Psoas muscle (tissue), 8 donors: ENCODE measurements around the gene GNLY. TPM values are rescaled to one million over a fixed set of nuclear protein-coding genes. Genes with fewer than 3 reads are reported as not detected.

Experiments
- ATAC-seq, 4 donors: fragments of 200-7000 bp; cut with Tn5 transposase; one replicate each; pipeline ENCODE4 v1.9.1; 2020; ENCODE audit warnings: moderate library complexity in 3 of 4, mild to moderate bottlenecking in 2 of 4
- DNase-seq, 2 donors: peaks; one replicate each; pipeline ENCODE4 v3.0.0-alpha.2; 2020
- H3K27ac ChIP-seq: fragments of 200-600 bp; one replicate; pipeline ENCODE4 v1.8.0; 2022
- H3K27me3 ChIP-seq, 3 donors: fragments of 200-600 bp in 1 of 3; one replicate each; pipeline versions ENCODE4 v1.6.1 to v1.8.0; 2013 to 2022; ENCODE audit warnings: low read length in 2 of 3, mild to moderate bottlenecking in 2 of 3, moderate library complexity in 1 of 3; ENCODE audit not compliant: insufficient read depth in 3 of 3
- H3K36me3 ChIP-seq, 2 donors: fragments of 200-600 bp in 1 of 2; one replicate each; pipeline versions ENCODE4 v1.6.1 to v1.8.0; 2013 to 2022; ENCODE audit warnings: low read depth in 1 of 2, mild to moderate bottlenecking in 1 of 2, moderate library complexity in 1 of 2; ENCODE audit not compliant: insufficient read depth in 1 of 2
- H3K4me1 ChIP-seq: fragments of 200-600 bp; one replicate; pipeline ENCODE4 v1.8.0; 2022
- H3K4me3 ChIP-seq: fragments of 200-600 bp; one replicate; pipeline ENCODE4 v1.8.0; 2022; ENCODE audit warnings: mild to moderate bottlenecking
- H3K9me3 ChIP-seq: fragments of 200-600 bp; one replicate; pipeline ENCODE4 v1.8.0; 2022
- WGBS, 3 donors: extraction: QIAGEN DNeasy Blood & Tissue Kit; methylation state at CpG; one replicate each; pipeline versions ENCODE4 v1.1.6 to v1.1.7; 2013; 5-methylcytosine and 5-hydroxymethylcytosine counted together
- intact Hi-C, 2 donors: fragments of 100-400 bp; cut with DNase I; formaldehyde crosslinking; loops; one replicate each; pipeline versions ENCODE4 v1.11.0 to v1.14.2; 2022
- polyA plus RNA-seq, 3 donors: library from polyadenylated mRNA; stranded (reverse); fragments of 200-250 nt; gene quantifications; one replicate each; pipeline ENCODE4 v1.2.3, GENCODE V29; 2013
- total RNA-seq, 4 donors: library from RNA; stranded (reverse); fragmentation: NEBNext Ultra II Directional in 2 of 4; extraction: Animal tissue kit (Norgen Biotek cat#: 25700) in 2 of 4; gene quantifications; one replicate each; pipeline versions ENCODE4 v1.2.1 to v1.2.4, GENCODE V29; 2021 to 2023
- TF ChIP-seq, protein P1 (sequence below): fragments of 200-600 bp; IDR thresholded peaks from one replicate; pipeline ENCODE4 v1.8.0; 2022; ENCODE audit warnings: antibody characterized with exemption
- donor health status: healthy with polysubstance abuse.
- donor health status: DM: no; HTN: no; CAD: no; lungs with moderate emphysema.
- donor health status: Bipolar disorder and iron deficiency.
- donor health status: healthy.
- donor health status: DM: yes; HTN: yes; CAD: no.
- donor health status: DM: no; HTN: no; CAD: no.
- donor health status: DM: no; HTN: no; CAD: no.
- donor health status: DM: yes; HTN: yes; CAD: no.

Gene GNLY
- total and polyA plus RNA-seq, 7 donors, result 0.58 to 31.6 (median 8.2) TPM

DNA sequence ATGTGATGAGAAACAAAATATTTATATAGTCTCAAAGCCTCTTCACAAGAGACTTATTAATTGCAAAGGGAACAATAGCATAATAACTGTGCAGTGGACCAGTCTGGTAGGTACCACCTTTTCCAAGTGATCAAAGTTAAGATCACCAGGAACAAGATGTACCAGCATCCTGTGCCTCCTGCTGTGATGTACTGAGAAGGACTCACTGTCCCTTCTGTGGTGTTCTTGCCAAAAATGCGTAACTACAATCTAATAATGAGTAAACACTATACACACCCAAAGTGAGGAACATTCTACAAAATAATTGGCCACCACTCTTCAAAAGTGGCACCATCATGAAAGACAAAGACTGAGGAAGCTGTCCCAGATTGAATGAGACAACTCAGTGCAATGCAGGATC is 14.5 kb downstream of the GNLY start:
- intact Hi-C loops, result loop anchor here in 1 of 2 donors (5.0 kb wide), 1 partner anchor 71 kb away; no protein-coding TSS in a partner anchor

DNA sequence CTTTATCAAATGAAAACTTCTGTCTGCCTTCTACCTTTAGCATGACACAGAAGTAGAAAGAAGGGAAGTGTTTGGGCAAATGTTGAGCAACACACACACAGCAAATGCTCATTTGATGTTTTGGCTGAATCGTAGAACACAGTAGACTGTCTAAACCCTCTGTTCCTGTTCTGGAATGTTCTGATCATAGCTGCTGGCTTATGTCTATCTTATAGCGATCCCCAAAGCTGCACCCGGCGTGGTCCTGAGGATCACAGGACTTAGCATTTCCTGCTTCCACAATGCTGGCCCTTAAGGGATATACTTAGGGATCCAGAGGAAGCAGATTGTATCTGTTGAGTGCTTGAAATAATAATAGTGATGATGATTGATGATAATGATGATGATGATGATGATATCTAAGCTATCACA is 15.2 kb downstream of the GNLY start:
- ATAC-seq (no peak), DNase-seq (no peak)
- no peaks in the 10 kb centered on the region for H3K9me3 ChIP-seq
- H3K4me3 ChIP-seq, result no peak overlapping the region
- peak overlapping the region; percentile 66 for H3K27ac ChIP-seq
- no peaks in the 10 kb centered on the region for H3K36me3 ChIP-seq
- no peaks in the 10 kb centered on the region for H3K27me3 ChIP-seq
- 47 to 62% (median 53%) methylated on average over 4 of the region's 4 CpGs for WGBS, 3 donors
- H3K4me1 ChIP-seq, result peaks cover 76% of the 10 kb centered on the region
- TF ChIP-seq, protein P1, sequence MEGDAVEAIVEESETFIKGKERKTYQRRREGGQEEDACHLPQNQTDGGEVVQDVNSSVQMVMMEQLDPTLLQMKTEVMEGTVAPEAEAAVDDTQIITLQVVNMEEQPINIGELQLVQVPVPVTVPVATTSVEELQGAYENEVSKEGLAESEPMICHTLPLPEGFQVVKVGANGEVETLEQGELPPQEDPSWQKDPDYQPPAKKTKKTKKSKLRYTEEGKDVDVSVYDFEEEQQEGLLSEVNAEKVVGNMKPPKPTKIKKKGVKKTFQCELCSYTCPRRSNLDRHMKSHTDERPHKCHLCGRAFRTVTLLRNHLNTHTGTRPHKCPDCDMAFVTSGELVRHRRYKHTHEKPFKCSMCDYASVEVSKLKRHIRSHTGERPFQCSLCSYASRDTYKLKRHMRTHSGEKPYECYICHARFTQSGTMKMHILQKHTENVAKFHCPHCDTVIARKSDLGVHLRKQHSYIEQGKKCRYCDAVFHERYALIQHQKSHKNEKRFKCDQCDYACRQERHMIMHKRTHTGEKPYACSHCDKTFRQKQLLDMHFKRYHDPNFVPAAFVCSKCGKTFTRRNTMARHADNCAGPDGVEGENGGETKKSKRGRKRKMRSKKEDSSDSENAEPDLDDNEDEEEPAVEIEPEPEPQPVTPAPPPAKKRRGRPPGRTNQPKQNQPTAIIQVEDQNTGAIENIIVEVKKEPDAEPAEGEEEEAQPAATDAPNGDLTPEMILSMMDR, result no peak
- intact Hi-C loops, result loop anchor here in 1 of 2 donors (5.0 kb wide), 1 partner anchor 72 kb away; no protein-coding TSS in a partner anchor

More for the DNA sequence above, 14.5 kb downstream of the GNLY start:
- H3K4me1 ChIP-seq, result peaks cover 76% of the 10 kb centered on the region
- H3K27me3 ChIP-seq, result no peaks in the 10 kb centered on the region
- H3K27ac ChIP-seq, result no peak overlapping the region
- WGBS, 3 donors, result 13 to 52% (median 48%) methylated on average over 1 of the region's 1 CpG
- no peak overlapping the region for H3K4me3 ChIP-seq
- no peaks in the 10 kb centered on the region for H3K9me3 ChIP-seq
- H3K36me3 ChIP-seq, result no peaks in the 10 kb centered on the region
- ATAC-seq (peak in 3 of 4 donors; percentile 20 to 64 (median 36)), DNase-seq (no peak)
- TF ChIP-seq, protein P1, result no peak

DNA sequence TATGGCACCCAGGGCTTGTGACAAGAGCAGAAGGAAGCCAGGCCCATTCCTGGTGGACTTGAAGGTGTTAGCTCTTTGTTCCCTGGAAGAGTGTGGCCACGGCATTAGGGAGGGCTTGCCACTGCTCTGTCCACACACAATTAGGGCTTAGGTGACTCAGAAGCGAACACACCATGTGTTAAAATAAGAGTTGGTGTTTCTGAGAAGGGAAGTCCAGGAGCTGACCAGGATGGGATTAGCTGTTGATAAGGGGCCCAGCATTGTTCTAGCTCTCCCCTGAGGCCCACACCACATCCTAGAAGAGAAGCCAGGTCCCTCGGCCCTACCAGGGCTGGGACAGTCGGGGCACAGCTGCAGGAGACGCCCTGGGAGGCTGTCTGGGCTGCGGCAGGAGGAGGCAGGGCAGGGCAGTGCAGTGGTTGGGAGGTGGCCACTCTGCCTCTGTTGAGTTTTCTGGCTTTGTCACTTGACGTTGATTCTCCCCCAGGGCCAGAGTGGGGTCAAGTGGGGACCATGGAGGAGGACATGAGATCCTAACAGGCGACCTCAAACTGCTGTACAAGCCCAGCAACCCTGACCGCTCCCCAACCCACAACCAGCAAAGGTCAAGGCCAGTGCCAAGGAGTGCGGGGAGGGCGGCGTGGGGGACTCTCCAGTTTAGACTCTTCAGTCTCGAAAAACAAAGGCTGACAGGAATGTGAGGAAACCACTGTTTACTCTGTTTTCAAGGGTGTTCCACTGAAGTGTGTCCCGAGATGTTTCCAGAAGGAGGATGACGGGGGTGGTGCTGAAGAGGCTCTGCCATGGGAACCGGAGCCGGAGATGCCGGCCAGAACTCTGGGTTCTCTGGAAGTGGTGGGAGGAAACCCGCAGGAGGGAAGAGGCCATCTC is 16.8 kb downstream of the GNLY start:
- intact Hi-C loops, result loop anchor here in 1 of 2 donors (5.0 kb wide), 1 partner anchor 69 kb away; no protein-coding TSS in a partner anchor
- Histone ChIP-seq H3K36me3 (no peaks in the 10 kb centered on the region), H3K27me3 (no peaks in the 10 kb centered on the region), H3K27ac (peak overlapping the region; percentile 66), H3K4me1 (peaks cover 63% of the 10 kb centered on the region), H3K4me3 (no peak overlapping the region), H3K9me3 (no peaks in the 10 kb centered on the region)
- 66 to 68% (median 66%) methylated on average over 19 of the region's 19 CpGs for WGBS, 3 donors
- DNase-seq (peak; percentile 60 to 67), ATAC-seq (peak in 3 of 4 donors; percentile 1 to 18 (median 16))
- TF ChIP-seq, protein P1, result no peak

DNA sequence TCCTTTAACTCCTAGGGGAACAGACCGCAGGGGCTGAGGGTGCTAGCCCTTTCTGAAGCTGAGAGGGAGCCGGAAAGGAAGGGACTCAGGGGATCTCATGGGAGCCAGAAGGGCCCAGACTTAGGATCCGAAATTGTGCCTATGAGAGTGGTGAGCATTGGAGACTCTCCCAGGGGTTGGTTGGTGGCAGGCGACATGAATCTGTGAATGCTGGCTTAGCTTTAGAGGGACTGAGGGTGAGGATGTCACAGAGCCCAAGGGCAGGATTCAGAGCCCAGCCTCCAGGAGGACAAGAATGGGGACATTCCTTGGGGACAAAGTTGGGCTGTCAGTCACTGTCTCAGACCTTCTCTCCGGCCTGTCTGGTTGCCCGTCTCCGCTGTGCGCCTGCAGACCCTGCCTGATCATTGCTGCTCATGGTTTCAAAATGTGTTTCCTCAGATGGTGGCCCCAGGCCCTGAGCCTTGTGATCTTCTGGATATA is 17.5 kb downstream of the GNLY start:
- intact Hi-C loops, result loop anchor here in 1 of 2 donors (5.0 kb wide), 1 partner anchor 69 kb away; no protein-coding TSS in a partner anchor
- Histone ChIP-seq H3K4me1 (peaks cover 56% of the 10 kb centered on the region), H3K9me3 (no peaks in the 10 kb centered on the region), H3K27ac (peak overlapping the region; percentile 50), H3K36me3 (no peaks in the 10 kb centered on the region), H3K4me3 (peak overlapping the region; percentile 18), H3K27me3 (no peaks in the 10 kb centered on the region)
- TF ChIP-seq, protein P1, result no peak
- WGBS, 3 donors, result 77 to 83% (median 82%) methylated on average over 8 of the region's 8 CpGs
- DNase-seq, result no peak
- ATAC-seq, result no peak
